GM06990 (cell line): ENCODE data around the gene SEPTIN2.

Experiments used
- DNase-seq: peaks from one replicate; pipeline ENCODE4 v3.0.0-alpha.2; 2011; ENCODE audit not compliant: insufficient read length; ENCODE audit errors: extremely low read depth
- H3K27me3 ChIP-seq: replicated peaks from 2 replicates; pipeline ENCODE4 v1.6.0; 2011; ENCODE audit warnings: low read length; ENCODE audit not compliant: control insufficient read depth, insufficient read depth
- H3K36me3 ChIP-seq: 2 replicates; pipeline ENCODE4 v1.5.1; 2011; ENCODE audit warnings: low read length; ENCODE audit not compliant: control insufficient read depth, insufficient read depth
- H3K4me3 ChIP-seq: replicated peaks from 2 replicates; pipeline ENCODE4 v1.5.1; 2011; ENCODE audit warnings: low read depth, mild to moderate bottlenecking, control low read depth, low read length
- TF ChIP-seq, protein P1 (sequence below): IDR thresholded peaks from 2 replicates; pipeline ENCODE4 v1.5.1; 2011; ENCODE audit warnings: low read length, control low read depth, mild to moderate bottlenecking, inconsistent platforms; ENCODE audit not compliant: insufficient read depth, poor library complexity, severe bottlenecking

SEPTIN2 gene

GRCh38 chr2:241399941-241400922, 84.5 kb downstream of the SEPTIN2 start:
- TF ChIP-seq, protein P1, sequence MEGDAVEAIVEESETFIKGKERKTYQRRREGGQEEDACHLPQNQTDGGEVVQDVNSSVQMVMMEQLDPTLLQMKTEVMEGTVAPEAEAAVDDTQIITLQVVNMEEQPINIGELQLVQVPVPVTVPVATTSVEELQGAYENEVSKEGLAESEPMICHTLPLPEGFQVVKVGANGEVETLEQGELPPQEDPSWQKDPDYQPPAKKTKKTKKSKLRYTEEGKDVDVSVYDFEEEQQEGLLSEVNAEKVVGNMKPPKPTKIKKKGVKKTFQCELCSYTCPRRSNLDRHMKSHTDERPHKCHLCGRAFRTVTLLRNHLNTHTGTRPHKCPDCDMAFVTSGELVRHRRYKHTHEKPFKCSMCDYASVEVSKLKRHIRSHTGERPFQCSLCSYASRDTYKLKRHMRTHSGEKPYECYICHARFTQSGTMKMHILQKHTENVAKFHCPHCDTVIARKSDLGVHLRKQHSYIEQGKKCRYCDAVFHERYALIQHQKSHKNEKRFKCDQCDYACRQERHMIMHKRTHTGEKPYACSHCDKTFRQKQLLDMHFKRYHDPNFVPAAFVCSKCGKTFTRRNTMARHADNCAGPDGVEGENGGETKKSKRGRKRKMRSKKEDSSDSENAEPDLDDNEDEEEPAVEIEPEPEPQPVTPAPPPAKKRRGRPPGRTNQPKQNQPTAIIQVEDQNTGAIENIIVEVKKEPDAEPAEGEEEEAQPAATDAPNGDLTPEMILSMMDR = no peak
- no peaks in the 10 kb centered on the region for H3K27me3 ChIP-seq
- H3K4me3 ChIP-seq = no peak overlapping the region
- H3K36me3 ChIP-seq = no peaks in the 10 kb centered on the region; the same call in 1 of the 2 replicates
- DNase-seq = no peak
